Eye (tissue), 1 donor: ENCODE measurements around the gene SNX30.

Experiments
- DNase-seq: peaks from one replicate; pipeline ENCODE4 v3.0.0-alpha.2; 2015

Gene SNX30

GRCh38 chr9:112861638-112862555, 111.3 kb downstream of the SNX30 start:
- no peak for DNase-seq

- DNase-seq, result no peak
Observed at GRCh38 chr9:112863214-112863613, 112.7 kb downstream of the SNX30 start.

DNA sequence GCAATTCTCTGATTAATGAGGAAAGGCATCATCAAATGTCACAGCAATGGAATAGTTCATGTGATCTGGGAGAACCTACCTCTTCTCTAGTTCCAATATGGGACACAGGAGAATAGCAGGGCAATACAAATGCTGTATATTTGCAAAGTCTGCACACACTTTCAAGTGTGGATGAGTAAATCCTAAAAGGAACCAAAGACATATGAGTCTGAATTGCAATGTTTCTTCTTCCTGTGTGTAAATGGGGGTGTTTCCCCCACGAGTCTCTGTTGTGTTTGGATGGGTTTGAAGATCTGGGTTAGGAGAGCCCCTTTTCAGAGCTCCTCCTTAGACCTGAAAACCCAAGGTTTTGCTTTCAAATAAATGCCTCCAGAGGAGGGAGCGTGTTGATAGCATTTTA, 113.2 kb downstream of the SNX30 start:
- no peak for DNase-seq

DNA sequence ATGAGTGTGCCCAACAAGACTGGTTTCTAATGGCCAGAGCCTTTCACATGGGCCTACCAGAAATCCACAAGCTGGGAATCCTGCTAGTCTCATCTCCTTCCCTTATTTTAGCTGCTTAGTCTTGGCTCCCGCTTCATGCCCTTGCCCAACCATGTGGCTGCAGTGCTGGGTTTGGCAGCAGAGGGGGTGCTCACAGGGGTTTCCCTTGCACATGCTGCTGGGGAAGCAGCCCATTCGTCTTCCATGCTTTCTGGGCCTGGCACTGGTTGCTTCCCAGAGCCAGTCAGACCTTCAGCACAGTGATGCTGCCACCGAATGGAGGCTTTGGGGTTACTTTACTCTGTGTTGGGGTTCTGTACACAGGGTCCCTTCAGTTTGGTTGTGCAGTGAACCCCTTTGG, 113.8 kb downstream of the SNX30 start:
- no peak for DNase-seq

DNA sequence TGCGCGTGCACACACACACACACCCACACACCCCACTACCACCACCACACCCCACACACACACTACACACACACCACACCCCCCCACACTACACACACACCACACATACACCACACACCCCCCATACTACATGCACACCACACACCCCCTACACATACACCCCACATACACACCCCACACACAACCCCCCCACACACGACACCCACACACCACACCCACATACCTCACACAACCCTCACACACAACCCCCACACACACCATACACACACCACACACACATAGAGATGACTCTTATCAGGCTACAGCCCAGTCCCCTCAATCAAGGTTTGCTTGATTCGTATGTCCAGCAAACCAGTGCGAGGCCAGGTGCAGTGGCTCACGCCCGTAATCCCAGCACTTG, 114.4 kb downstream of the SNX30 start:
- no peak for DNase-seq

DNA sequence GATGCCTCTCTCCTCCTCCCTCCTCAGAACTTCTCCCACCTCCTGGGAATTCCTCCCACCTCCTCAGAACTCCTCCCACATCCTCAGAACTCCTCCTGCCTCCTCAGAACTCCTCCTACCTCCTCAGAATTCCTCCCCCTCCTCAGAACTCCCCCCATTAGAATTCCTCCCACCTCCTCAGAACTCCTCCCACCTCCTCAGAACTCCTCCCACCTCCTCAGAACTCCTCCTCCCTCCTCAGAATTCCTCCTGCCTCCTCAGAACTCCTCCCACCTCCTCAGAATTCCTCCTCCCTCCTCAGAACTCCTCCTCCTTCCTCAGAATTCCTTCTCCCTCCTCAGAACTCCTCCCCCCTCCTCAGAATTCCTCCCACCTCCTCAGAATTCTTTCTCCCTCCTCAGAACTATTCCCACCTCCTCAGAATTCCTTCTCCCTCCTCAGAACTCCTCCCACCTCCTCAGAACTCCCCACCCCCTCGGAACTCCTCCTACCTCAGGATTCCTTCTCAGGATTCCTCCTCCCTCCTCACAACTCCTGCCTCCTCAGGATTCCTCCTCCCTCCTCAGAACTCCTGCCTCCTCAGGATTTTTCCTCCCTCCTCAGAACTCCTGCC, 116.2 kb downstream of the SNX30 start:
- DNase-seq, result no peak

GRCh38 chr9:112867275-112867991, 116.9 kb downstream of the SNX30 start:
- DNase-seq, result no peak

GRCh38 chr9:112868461-112868860, 117.9 kb downstream of the SNX30 start:
- no peak for DNase-seq

GRCh38 chr9:112869041-112869529, 118.5 kb downstream of the SNX30 start:
- peak; percentile 58 for DNase-seq

GRCh38 chr9:112869917-112870316, 119.4 kb downstream of the SNX30 start:
- DNase-seq, result no peak

- DNase-seq, result no peak
Observed at GRCh38 chr9:112870556-112870955, 120.0 kb downstream of the SNX30 start.

GRCh38 chr9:112872019-112872418, 121.5 kb downstream of the SNX30 start:
- DNase-seq, result no peak

DNA sequence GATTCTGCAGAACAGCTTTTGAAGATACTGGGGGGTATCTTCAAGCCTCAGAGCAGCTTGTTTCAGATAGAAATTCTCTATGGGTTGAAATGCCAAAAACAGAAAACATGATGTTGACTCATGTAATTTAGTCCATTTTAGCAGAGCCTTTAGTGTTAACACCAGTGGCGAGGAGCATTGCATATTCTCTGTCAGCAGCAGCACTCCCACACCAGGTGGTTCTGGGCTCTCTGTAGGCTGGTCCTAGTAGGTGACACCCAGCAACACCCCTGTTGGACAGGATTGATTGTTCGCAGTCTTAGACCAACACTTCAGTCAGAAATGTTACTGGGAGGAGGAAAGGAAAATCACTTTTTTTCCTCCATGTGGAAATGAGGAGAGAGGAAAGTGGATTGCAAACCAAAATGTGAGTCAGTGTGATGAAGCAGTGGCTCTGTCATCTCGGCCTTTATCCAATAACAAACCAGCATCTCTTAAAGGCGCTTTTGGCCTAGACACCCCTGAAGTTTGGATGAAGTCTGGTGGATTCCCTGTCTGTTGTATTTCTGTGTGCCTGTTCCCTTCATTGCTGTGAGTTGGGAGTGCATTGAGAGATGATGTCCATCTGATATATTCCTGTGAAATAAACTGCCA, 123.3 kb downstream of the SNX30 start:
- no peak for DNase-seq

- DNase-seq, result no peak
Observed at GRCh38 chr9:112878752-112879151, 128.2 kb downstream of the SNX30 start.

DNA sequence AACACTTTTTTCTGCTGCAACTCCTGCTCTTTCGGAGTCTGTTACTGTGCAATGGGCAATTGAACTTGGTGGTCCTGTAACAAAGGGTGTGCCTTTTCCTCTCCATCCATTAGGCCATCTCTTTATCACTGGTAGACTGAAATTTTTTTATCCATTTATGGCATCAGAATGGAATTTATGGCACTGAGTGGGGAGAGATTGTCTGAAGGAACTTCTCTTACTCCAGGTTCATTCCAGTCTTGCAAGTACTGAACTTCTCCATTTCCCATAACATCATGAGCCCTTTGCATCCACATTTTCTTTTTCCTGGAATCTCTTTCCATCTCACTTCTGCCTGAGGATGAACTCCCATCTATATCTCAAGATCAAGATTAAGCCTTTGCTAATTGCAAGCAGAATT, 130.1 kb downstream of the SNX30 start:
- DNase-seq, result no peak

- DNase-seq, result no peak
Observed at GRCh38 chr9:112881331-112881730, 130.8 kb downstream of the SNX30 start.

DNA sequence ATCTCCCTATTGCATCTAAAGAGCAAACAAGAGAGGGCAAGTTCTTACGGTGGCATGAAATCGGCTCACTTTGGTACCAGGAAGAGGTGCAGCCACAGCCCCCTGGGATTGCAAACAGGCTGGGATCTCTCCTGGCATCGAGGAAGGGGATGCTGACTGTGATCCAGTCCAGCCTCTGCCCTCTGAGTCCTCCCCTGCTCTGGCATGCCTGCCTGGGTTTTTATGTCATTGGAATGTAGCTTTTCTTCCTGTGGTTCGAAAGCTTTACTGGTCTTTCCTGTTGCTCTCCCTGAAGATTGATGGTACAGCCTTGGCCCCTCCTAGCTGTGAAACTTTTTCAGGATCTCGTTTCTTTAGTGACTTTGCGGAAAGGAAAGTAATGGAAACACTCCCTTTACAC, 133.5 kb downstream of the SNX30 start:
- DNase-seq, result peak; percentile 13

- no peak for DNase-seq
Observed at GRCh38 chr9:112884721-112885120, 134.2 kb downstream of the SNX30 start.

DNA sequence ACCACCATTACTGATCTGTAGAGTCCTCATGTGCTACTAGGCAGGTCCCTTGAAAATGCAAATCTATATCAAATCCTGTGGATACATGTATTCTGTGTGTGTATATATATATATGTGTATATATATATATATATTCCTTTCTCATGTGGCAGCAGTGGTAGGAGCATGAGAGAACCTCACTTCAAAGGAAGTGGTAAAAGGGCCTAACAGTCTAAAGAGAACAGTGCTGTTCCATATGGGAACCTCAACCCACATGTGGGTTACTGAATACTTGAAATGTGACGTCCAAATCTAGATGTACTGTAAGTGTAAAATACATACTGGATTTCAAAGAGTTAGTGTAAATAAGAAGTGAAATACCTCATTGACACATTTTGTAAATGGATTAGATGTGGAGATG, 134.8 kb downstream of the SNX30 start:
- no peak for DNase-seq

GRCh38 chr9:112886351-112886750, 135.8 kb downstream of the SNX30 start:
- no peak for DNase-seq

GRCh38 chr9:112887381-112887780, 136.8 kb downstream of the SNX30 start:
- no peak for DNase-seq

DNA sequence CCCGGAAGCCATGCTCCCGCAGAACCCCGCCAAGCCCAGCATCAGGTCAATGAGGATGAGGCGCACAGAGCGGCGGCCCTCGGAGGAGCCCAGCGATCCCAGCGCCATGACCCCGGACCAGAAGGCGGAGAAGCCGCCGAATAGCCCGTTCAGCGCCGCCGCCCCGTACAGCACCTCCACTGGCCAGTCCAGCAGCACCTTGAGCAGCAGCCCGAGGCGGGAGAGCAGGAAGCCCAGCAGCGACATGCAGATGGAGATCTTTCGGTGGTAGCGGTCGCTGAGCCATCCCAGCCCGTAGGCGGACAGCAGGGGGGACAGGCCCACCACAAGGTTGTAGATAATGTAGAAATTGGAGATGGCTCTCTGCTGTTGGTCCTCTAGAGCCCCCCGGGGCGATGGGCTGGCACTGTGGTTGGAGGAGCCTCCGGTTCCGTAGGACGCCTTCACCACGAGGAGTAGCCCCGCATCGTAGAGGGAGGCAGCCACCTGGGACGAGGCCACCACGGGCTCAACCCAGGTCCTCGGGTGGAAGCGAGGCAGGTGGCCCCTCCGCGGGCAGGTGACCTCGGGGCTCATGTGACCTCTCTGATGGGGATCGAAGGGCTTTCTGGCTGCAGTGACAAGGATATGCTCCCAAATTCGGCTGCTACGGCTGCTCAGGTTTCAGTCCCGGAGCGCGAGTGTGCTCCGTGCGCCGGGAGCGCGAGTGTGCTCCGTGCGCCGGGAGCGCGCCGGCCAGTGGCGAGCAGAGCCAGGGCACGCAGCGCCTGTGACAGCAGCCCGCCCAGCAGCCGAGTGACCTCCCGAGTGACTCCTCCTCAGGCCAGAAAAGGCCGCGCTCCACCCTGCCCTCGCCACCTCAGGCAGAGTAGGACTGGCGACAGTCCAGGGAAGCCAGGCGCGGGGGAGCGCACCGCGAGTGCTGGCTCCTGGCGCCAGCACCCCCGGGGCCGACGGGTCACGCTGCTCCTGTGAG, 139.8 kb downstream of the SNX30 start, which contains the start of gene SLC46A2:
SLC46A2 (minus strand) TSS at position 771 of the 976 bp plus-strand sequence; CDS start at position 576, 195 bp downstream.
- peak; percentile 39 for DNase-seq
